GM12874 (cell line): Measurements from ENCODE around the gene MMEL1.

Source experiments
- CTCF ChIP-seq: IDR thresholded peaks from 2 replicates; pipeline ENCODE4 v1.5.1; 2011; ENCODE audit warnings: low read depth, mild to moderate bottlenecking, control low read depth, low read length, moderate library complexity; ENCODE audit not compliant: insufficient read depth

MMEL1 gene

DNA sequence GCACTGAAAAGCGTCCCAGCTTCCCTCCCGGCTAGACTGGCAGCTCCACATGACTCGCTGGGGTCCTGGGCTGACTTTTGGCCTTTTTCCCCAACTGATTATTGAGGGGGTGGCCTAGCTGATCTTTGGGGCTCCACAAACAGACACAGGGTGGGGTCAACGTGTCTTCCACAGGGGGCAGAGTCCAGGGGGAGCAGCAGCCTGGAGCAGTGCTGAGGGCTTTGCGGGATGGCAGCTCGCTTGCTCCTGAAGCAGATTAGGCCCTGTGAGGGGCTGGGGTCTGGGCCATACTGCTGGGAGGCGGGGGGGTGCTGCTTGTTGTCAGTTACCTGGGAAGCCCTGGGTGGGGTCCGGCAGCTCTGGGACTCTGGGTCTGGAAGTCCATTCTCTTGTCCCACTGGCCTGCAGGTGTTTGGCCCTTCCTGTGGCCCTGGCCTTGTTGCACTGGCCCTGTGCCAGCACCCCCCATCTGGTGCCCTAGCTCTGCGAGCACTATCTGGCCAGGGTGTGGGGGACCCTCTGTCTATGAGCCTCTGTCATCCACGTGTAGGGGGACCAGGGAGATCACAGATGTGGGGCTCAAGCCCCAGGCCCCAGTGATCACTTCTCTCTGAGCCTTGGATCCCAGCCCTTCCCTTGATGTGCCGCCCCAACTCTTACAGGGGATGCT is 90.4 kb downstream of the MMEL1 start:
- TF ChIP-seq CTCF, result no peak

DNA sequence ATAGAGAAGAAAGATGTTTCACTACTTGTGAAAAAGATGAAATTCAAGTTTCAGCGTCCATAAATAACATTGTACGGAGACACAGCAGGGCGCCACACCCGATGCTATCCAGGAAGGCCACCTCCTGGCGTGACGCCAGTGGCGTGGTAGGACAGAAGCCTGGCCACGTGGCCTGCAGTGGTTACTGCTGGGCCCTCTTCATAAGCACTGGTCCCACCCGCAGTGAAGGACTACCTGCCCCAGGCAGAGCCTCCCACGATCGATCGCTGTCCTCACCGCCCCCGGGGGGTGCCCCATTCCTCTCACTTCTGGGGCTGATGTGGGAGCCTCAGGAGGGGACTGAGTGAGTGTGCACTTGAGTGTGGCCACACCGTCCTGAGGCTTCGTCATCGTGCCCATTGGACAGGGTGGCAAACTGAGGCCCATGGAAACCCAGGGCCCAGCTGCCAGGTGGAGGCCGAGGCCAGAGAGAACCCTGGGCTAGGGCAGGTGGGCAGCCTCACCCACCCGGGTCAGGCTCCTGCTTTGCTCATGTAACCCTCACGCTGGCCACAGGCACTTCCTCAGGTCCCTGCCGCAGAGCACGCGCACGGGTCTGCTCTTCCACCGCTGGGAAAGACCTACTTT is 91.1 kb downstream of the MMEL1 start:
- no peak for TF ChIP-seq CTCF

DNA sequence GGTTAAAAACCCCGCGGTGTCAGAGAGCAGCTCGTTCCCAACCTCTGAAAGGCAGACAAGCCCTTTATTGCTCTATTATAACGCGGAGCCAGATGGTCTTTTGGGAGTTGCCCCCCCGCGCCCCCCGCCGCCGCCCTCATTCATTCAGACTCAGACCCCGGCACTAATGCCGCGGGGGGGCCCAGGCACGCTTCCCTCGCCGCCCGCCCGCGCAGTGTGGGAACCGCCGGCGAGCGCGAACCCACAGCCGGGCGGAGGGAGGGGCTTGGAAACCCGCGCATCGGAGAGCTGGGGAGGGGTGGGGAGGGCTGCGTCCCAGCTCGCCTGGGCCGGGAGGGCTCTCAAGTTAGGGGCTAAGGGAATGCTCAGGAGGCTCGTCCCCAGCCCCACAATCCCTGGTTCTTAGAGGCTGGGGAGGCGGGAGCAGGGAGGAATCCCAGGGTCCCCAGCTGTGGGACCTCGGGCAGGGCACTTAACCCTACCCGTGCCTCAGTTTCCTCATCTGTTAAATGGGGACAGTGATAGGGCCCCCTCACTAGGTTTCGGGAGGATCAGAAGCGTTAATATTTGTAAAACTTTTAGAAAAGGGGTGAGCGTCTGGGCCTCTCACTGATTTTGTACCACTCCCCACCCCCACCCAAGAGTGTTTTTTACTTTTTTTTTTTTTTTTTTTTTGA is 91.9 kb downstream of the MMEL1 start:
- TF ChIP-seq CTCF, result no peak
